Measurements from ENCODE around the gene PCED1A.
"Not testable (repeated sequence)": the region's sequence is repeated elsewhere in the genome, so short reads cannot be mapped to it uniquely, and the experiment has no call there.

The PCED1A gene

GRCh38 chr20:2826655-2827054 lies 13.8 kb downstream of the PCED1A start:
- DNase-seq (ENCODE audit: low spot score) (no peak), FAIRE-seq (no peak)

GRCh38 chr20:2825761-2826160 lies 14.7 kb downstream of the PCED1A start:
- DNase-seq (ENCODE audit: low spot score) (no peak), FAIRE-seq (no peak)

- FAIRE-seq (no peak), DNase-seq (ENCODE audit: low spot score) (no peak)
Observed at GRCh38 chr20:2822073-2822472, 18.4 kb downstream of the PCED1A start.

GRCh38 chr20:2820896-2821869 lies 19.3 kb downstream of the PCED1A start:
- no peak for DNase-seq (ENCODE audit: low spot score)
- no peak for FAIRE-seq

GRCh38 chr20:2820084-2820895 lies 20.2 kb downstream of the PCED1A start:
- DNase-seq (ENCODE audit: low spot score), result no peak

GRCh38 chr20:2817891-2818595 lies 22.4 kb downstream of the PCED1A start:
- DNase-seq (ENCODE audit: low spot score), result no peak
- no peak for FAIRE-seq

More at GRCh38 chr20:2820084-2820895, 20.2 kb downstream of the PCED1A start:
- FAIRE-seq, result no peak

- FAIRE-seq (no peak), DNase-seq (ENCODE audit: low spot score) (no peak)
Observed at GRCh38 chr20:2817341-2817726, 23.1 kb downstream of the PCED1A start.

GRCh38 chr20:2816583-2817340 lies 23.7 kb downstream of the PCED1A start:
- FAIRE-seq (no peak), DNase-seq (ENCODE audit: low spot score) (no peak)

- FAIRE-seq (no peak), DNase-seq (ENCODE audit: low spot score) (no peak)
Observed at GRCh38 chr20:2816030-2816582, 24.3 kb downstream of the PCED1A start, which contains the start of gene TMEM239. TMEM239 (plus strand) TSS chr20:2816364; CDS start chr20:2816555, 191 bp downstream.

GRCh38 chr20:2815242-2815900 lies 25.1 kb downstream of the PCED1A start:
- FAIRE-seq (no peak), DNase-seq (ENCODE audit: low spot score) (no peak)

GRCh38 chr20:2814587-2815051 lies 25.8 kb downstream of the PCED1A start, which contains the start of gene C20orf141:
C20orf141 (plus strand) TSS chr20:2814987; CDS start chr20:2815185, 198 bp downstream.
- FAIRE-seq (no peak), DNase-seq (ENCODE audit: low spot score) (peak; percentile 73)

GRCh38 chr20:2814076-2814475 lies 26.4 kb downstream of the PCED1A start:
- FAIRE-seq (no peak), DNase-seq (ENCODE audit: low spot score) (no peak)

- no peak for FAIRE-seq
- DNase-seq (ENCODE audit: low spot score), result no peak
Observed at GRCh38 chr20:2812189-2812588, 28.3 kb downstream of the PCED1A start.

- FAIRE-seq (no peak), DNase-seq (ENCODE audit: low spot score) (no peak)
Observed at GRCh38 chr20:2809690-2810089, 30.8 kb downstream of the PCED1A start.

GRCh38 chr20:2807929-2808328 lies 32.5 kb downstream of the PCED1A start:
- DNase-seq (ENCODE audit: low spot score), result not testable (repeated sequence)

GRCh38 chr20:2807019-2807418 lies 33.4 kb downstream of the PCED1A start:
- DNase-seq (ENCODE audit: low spot score), result no peak
- FAIRE-seq, result no peak

More at GRCh38 chr20:2807929-2808328, 32.5 kb downstream of the PCED1A start:
- FAIRE-seq, result not testable (repeated sequence)

- DNase-seq (ENCODE audit: low spot score), result no peak
- FAIRE-seq, result no peak
Observed at GRCh38 chr20:2806351-2806701, 34.1 kb downstream of the PCED1A start.

- DNase-seq (ENCODE audit: low spot score), result no peak
- FAIRE-seq, result no peak
Observed at GRCh38 chr20:2805689-2806350, 34.6 kb downstream of the PCED1A start.
